Stimulated activated CD8-positive, alpha-beta memory T cell treated with anti-CD3 and anti-CD28 coated beads, Interleukin-4, amount 100 ng/mL, for 24 hours (primary cell): ENCODE measurements around the gene PLD6.
"Not testable (repeated sequence)": the region's sequence is repeated elsewhere in the genome, so short reads cannot be mapped to it uniquely, and the experiment has no call there.

Experiments
- DNase-seq: peaks from one replicate; pipeline ENCODE4 v3.0.0-alpha.2; 2020; ENCODE audit warnings: low read depth

The PLD6 gene, protein sequence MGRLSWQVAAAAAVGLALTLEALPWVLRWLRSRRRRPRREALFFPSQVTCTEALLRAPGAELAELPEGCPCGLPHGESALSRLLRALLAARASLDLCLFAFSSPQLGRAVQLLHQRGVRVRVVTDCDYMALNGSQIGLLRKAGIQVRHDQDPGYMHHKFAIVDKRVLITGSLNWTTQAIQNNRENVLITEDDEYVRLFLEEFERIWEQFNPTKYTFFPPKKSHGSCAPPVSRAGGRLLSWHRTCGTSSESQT

DNA sequence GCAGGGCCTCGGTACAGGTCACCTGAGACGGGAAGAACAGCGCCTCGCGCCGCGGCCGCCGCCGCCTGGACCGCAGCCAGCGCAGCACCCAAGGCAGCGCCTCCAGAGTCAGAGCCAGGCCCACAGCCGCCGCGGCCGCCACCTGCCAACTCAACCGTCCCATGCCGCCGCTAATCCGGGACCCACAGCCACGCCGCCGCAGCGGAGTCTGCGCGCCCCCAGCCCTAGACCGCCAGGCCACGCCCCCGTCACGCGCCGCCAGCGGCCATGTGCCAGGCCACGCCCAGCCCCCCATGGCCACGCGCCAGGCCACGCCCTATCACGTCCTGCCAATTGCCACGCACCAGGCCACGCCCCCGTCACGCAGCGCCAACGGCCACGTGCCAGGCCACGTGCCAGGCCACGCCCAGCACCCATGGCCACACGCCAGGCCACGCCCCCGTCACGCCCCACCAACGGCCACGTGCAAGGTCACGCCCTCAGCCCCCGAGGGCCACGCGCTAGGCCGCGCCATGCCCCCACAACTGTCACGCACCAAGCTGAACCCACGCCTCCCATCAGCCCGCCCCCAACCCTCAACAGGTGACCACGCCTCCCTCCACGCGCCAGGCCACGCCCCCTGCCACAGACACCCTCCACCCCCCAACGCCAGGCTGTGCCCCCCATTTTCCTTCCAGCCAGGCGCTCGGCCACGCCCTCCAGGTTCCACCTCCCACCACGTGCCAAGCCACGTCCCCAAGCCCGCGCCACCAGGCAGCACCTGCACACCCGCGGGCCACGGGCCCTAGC is at the start of gene PLD6:
Gene PLD6 (minus strand): TSS at position 210 of the 789 bp plus-strand sequence. CDS start 47 bp downstream, at position 163.
- DNase-seq = peak; percentile 88

DNA sequence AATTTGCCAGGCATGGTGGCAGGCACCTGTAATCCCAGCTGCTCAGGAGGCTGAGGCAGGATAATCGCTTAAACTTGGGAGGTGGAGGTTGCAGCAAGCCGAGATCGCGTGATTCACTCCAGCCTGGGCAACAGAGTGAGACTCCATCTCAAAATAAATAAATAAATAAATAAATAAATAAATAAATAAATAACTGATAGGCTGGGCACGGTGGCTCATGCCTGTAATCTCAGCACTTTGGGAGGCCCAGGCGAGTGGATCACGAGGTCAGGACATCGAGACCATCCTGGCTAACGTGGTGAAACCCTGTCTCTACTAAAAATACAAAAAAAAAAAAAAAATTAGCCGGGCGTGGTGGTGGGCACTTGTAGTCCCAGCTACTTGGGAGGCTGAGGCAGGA is 49.6 kb upstream of the PLD6 start:
- DNase-seq = not testable (repeated sequence)

DNA sequence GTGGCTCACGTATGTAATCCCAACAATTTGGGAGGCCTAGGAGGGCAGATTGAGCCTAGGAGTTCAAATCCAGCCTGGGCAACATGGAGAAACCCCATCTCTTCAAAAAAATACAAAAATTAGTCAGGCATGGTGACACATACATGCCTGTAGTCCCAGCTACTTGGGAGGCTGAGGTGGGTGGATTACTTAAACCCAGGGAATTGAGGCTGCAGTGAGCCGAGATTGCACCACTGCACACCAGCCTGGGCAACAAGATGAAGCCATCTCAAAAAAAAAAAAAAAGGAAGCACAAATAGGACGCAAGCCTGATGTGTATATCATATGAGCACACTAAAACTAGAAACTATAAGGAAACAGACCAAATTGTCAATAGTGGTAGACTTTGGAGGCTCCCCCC is 47.9 kb upstream of the PLD6 start:
- DNase-seq = no peak

DNA sequence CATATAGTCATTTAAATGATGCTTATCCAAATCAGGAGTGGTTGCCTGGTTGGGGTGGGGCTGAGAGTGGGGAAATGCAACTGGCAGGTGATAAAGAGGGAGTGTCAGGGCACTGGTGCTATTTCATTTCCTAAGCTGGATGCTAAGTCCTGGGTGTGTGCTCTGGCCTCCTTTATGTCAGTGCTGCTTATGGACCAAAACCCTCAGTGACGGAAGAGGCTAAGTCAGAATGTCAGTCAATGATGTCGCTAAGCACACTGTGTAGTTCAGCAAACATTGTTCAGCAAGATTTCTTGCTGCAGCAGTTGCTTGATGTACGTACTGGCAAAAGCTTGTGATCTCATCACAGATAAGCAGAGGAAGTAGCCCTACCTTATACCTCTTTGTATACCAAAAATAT is 47.3 kb upstream of the PLD6 start:
- DNase-seq = no peak

DNA sequence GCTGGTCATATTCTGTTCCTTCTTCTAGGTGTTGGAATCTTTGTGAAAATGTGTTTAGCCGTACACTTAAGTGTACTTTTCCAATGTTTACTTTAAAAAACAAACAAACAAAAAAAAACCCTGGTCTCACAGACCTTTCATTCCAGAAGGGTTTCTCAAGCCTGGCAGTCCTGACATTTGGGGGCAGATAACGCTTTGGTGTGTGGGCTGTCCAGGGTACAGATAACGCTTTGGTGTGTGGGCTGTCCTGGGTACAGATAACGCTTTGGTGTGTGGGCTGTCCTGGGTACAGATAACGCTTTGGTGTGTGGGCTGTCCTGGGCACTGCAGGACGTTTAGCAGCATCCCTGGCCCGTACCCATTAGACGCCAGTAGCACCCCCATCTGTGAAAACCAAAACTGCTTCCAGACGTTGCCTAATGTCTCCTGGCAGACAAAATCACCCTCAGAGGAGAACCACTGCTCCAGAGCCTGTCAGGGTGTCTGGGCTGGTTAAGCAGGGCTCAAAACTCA is 46.1 kb upstream of the PLD6 start:
- no peak for DNase-seq

DNA sequence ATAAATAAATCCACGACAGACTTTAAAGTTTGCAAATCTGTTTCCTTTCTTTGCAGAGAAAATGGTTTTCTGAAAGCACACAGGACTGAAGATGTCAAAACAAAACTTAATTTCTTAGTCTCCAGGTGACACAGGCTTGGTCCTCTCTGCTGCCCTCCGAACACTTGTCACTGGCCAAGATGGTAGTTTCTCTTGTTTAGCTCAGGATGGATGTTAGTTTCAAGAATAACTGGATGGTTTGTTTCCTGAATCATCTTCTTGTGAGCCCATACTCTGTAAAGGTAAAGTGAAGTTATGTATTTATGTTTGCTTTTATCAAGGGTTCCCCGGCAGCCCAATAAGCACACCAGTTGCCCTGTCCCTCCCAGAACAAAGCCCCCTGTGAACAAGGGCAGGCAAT is 40.7 kb upstream of the PLD6 start:
- no peak for DNase-seq

DNA sequence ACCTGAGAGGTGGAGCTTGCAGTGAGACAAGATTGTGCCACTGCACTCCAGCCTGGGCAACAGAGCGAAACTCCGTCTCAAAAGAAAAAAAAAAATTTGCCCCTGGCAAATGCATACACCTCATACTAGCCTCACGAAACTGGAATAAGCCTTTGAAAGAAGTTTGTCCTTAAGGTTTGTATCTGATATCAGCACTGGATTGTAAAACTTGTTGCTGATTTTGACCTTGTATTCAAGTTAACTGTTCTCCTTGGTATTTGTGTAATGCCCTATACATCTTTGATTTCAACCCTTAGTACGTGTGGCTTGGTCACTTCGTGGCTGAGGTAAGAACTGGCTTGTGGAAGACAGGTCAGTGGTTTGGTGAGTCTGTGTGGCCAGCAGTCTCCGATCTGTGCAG is 37.0 kb upstream of the PLD6 start:
- no peak for DNase-seq

DNA sequence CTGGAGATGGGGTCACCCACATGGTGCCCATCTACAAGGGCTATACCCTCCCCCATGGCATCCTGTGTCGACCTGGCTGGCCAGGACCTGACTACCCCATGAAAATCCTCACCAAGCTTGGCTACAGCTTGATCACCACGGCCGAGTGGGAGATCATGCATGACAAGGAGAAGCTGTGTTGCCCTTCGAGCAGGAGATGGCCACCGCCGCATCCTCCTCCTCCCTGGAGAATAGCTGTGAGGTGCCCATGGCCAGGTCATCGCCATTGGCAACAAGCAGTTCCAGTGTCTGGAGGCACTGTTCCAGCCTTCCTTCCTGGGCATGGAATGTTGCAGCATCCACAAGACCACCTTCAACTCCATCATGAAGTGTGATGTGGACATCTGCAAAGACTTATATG is 36.1 kb upstream of the PLD6 start:
- DNase-seq = no peak

DNA sequence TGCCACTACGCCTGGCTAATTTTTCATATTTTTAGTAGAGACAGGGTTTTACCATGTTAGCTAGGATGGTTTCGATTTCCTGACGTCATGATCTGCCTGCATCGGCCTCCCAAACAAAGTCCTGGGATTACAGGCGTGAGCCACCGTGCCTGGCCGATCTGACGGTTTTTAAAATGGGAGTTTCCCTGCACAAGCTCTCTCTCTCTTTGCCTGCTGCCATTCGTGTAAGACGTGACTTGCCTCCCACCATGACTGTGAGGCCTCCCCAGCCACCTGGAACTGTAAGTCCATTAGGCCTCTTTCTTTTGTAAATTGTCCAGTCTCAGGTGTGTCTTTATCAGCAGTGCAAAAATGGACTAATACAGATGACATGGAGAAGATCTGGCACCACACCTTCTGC is 35.5 kb upstream of the PLD6 start:
- DNase-seq = no peak

DNA sequence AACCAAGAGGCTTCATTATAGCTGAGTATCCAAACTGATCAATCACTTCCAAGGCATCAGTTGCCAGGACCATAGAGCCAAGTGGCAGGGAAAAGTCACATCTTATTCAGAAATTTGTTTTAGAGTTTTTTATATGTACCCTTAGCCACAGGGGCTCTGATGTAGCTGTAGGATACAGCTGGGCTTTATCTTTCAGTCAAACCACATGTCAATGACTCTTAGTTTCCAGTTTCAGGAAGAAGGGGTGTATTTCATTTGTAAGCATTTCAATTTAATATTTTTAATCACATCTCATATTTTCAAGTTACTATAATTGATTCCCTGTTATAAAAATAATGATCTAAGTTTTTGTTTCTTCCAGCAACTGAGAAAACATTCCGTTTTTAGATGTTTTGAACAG is 33.7 kb upstream of the PLD6 start:
- DNase-seq = no peak

DNA sequence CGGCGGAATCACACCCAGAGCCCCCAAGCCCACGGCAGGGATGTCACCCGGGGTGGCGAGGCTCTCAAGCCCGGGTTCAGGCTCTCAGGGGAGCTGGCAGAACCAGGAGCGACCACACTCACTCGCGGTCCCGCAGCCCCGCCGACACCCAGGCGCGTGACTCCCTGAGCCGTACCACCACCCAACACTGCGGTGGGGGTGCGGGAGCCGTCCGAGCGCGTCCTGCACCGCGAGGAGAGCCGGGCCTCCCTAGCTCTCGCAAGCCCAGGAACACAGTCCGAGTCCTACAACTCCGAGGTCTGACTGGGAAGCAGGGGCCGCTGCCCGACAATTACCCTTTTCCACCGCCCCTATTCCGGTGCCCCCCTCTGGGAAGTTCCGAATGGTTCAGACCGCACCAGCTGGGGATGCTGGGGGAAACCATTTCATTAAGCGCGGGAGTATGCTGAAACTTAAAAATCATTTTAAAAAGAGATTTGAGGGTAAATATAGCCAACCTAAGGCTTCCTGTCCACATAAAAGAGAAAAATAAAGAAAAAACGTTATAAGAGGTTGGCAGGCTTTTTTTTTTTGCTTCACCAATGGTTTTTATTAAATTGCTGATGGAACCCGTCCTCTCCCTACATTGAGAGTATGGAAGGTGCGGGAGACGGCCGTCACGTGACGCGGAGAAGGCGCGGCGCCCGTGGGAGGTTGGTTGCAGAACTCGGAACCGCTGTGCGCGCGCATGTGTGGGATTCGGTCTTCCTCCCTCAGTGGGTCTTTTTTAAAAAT is 31.1 kb upstream of the PLD6 start, which contains the start of gene FLCN:
Gene FLCN (minus strand): TSS at position 143 of the 774 bp plus-strand sequence. CDS start 9,031 bp downstream, outside the sequence.
- DNase-seq = peak; percentile 88

DNA sequence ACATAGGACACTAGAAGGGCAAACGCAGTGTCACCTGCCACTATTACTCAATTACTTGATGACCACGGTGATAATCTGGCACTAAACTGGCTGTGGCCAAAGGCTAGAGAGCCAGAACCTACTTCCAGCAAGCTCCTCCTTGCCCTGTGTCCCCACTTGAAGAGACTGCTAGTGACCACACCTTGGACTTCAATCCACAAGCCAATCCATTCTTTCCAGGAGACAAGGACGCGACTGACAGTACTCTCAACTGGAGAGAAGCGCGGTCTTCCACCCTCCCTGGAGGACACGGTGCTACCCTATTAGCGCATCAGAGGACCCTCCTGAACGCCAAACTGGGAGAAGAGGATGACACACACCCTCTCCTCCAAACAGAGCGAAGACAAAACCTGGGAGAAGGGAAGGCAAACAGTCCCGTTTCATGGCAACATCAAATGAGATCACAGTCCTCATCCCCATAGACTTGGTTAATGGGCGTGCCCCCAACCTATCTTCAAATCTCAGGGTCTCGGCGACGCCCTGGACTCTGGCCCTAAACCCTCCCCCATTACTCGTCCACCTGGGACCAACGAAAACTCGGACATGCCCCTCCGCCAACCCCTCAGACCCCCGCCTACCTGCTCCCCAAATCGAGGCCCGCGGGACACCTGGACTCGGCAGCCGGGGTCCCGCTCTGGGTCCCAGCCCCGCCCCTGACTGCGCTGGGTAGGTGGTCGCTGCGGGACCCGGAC is 30.3 kb upstream of the PLD6 start:
- no peak for DNase-seq

DNA sequence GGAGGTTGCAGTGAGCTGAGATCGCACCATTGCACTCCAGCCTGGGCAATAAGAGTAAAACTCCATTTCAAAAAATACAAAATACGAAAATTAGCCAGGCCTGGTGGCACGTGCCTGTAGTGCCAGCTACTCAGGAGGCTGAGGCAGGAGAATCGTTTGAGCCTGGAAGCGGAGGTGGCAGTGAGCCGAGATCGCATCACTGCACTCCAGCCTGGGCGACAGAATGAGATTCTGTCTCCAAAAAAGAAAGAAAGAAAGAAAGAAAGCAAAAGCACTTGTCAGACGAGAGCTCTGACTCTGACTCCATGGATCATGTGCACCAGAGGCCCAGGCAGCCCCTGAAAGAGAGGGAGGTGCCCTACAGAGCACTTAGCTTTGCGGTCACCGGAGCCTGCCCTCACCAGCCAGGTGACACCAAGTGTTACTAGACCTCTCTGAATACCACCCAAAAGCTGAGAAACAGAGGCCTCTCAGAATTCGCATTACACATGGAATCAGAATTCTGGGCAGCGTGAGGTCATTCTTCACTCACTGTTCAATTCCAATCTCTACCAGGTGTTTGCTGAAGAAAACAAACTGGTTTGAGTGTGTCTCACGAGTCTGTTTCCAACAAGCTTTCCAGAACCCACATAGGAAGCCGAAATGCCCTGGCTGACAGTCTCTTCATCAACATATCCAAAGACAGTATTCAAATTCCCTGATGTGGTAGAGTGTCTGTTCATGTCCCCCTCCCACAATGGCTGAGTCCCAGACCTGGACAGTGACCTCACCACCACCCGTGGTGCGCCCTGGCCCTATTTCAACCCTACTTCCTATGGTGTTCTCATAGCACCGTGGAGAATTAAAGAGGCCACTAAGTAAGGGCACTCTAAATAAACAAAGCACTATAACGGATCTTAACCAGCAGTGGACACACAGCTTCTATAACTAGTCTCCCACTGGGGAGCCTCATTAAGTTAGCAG is 29.4 kb upstream of the PLD6 start:
- no peak for DNase-seq

DNA sequence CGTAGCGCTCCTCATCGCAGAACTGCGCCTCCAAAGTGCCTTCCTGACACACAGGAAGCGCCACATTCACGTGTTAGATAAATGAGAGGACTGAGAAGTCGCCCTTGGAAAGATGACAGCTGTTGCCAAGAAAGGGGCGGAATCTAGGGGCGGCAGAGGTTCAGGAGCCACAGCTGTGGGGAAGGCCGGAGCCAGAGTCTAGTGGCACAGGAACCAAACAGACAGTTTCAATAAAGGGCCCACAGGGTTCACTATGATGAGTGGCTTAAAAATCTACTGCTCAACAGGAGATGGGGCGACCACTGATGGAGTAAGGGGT is 26.1 kb upstream of the PLD6 start:
- DNase-seq = no peak

DNA sequence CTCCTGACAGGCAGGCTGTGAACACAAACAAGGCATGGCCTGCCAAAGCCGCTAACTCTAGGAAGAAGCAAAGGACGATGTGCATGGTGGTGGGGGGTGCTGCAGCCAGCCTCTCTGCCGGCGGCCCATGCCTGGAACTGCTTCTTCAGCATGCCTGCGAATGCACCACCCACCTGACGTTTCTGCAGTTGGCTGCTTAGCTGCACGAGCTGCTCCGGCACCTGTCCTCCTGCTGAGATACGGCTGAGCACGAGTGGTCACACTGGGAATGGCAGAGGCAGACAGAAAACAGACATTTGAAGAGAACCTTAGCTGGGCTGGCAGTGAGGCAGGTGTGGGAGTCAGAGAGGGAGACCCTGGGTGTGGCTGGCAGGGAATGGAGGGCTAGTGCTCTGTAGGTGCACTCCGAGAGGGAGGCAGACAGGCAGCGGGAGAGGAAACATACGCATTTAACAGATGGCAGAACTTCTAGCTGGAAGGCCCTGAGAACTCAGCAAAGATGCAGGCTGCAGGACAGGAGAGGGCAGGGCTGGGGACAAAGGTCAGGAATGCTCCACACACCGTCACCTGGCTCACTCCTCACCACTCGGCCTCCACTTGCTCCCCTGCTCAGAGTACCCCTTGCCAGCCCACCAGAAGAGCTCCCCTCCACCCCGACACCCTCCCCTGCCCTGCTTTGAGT is 25.6 kb upstream of the PLD6 start:
- DNase-seq = no peak

DNA sequence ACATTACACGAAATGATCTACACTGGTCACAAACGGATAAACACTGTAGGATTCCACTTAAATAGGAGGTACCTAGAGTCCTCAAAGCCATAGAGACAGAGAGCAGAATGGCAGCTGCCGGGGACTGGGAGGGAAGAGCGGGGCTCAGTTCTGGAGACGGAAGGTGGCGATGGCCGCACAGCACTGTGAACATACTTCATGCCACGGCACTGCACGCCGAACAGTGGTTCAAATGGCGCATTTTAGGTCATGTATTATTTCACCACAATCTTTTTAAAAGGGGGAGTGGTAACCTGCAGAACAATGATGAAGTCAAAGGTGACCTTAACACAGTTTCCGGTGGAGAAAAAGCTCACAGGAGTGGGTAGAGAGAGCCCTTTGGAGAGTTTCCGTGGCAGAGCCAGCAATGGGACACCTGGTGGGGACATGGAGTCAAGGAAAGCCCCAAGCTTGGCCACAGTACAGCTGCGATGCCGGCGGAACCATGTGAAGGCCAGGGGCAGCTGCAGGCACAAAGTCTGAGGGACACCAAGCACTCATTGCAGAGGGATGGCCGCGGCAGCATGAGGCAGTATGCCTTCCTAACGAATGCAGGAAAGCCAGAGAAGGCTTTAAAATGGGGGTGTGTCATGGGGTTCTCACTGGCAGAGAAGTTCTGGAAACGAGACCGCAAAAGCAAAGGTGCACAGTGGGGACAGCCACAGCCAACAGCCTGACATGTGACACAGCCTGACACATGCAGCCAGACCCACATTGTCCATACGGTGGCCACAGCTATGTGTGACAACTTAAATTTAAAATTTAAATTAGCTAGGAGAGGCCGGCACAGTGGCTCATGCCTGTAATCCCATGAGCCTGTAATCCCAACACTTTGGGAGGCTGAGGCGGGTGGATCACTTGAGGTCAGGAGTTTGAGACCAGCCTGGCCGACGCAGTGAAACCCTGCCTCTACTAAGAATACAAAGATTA is 23.6 kb upstream of the PLD6 start:
- no peak for DNase-seq

DNA sequence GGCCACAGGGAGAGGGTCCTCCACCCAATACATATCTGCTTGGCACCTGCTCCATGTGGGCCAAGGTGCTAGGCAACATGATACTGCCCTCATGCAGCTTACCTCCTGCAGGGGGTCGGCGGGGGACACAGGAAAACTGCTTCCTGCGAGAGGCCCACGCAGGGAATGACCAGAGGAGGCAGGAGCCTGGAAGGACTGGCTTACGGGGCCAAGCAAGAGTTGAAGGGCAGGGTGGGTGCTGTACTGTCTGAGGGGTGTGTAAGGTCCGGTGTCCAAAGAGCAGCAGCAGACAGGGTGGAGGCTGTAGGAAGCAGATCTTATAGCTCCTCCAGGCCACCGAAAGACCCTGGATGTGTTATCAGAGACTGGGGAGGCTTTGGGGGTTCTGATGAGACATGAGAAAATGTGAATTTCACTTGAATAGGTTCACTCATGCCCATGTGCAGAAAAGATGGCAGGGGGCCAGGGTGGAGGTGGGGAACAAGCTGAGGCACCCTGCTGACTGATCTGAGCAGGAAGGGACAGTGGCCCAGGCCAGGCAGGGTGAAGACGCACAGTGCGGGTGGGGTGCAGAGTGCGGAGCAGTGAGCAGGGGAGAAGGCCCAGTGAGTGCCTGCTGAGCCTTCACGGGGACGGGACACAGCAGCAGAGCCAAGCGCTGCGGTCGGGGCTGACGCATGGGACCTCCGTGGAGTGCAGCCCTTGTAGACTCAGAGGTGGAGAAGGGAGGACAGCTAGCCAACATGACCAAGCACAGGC is 22.6 kb upstream of the PLD6 start:
- DNase-seq = no peak
